HFF-Myc (cell line): ENCODE results near the gene OR5AC2.

Source experiments
- DNase-seq: peaks from one replicate; pipeline ENCODE4 v3.0.0-alpha.2; 2011; ENCODE audit warnings: low read depth; ENCODE audit errors: extremely low read depth
- H3K4me3 ChIP-seq: replicated peaks from 2 replicates; pipeline ENCODE4 v1.5.1; 2011; ENCODE audit warnings: low read depth, mild to moderate bottlenecking, control low read depth, low read length
- TF ChIP-seq, protein P1 (sequence below): IDR thresholded peaks from 2 replicates; pipeline ENCODE4 v1.5.1; 2012; ENCODE audit warnings: mild to moderate bottlenecking, low read depth, low read length, control low read depth; ENCODE audit errors: missing control alignments

Gene OR5AC2

GRCh38 chr3:98130421-98130820 is 43.4 kb downstream of the OR5AC2 start, which contains the start of gene OR5H1:
OR5H1 (plus strand) TSS chr3:98130721; CDS start chr3:98132698, 1,977 bp downstream.
- H3K4me3 ChIP-seq, result no peak within 1 kb of the TSS
- TF ChIP-seq, protein P1, sequence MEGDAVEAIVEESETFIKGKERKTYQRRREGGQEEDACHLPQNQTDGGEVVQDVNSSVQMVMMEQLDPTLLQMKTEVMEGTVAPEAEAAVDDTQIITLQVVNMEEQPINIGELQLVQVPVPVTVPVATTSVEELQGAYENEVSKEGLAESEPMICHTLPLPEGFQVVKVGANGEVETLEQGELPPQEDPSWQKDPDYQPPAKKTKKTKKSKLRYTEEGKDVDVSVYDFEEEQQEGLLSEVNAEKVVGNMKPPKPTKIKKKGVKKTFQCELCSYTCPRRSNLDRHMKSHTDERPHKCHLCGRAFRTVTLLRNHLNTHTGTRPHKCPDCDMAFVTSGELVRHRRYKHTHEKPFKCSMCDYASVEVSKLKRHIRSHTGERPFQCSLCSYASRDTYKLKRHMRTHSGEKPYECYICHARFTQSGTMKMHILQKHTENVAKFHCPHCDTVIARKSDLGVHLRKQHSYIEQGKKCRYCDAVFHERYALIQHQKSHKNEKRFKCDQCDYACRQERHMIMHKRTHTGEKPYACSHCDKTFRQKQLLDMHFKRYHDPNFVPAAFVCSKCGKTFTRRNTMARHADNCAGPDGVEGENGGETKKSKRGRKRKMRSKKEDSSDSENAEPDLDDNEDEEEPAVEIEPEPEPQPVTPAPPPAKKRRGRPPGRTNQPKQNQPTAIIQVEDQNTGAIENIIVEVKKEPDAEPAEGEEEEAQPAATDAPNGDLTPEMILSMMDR, result no peak
- DNase-seq, result no peak

- TF ChIP-seq, protein P1, result no peak
- DNase-seq, result no peak
- H3K4me3 ChIP-seq, result no peak overlapping the region
Measured at GRCh38 chr3:98136631-98137030, 49.7 kb downstream of the OR5AC2 start.
